HEK293 (cell line): Measurements from ENCODE around the gene HDDC3.

Experiments
- CTCF ChIA-PET: fragments of 350-600 bp; formaldehyde crosslinking; extraction: SDS; loops from one replicate; lab custom pipeline; 2021; ENCODE audit warnings: antibody characterized with exemption; lab: Yijun Ruan, JAX
- POLR2A ChIA-PET: fragments of 300-600 bp; formaldehyde crosslinking; extraction: SDS; loops from one replicate; lab custom pipeline; 2020; ENCODE audit warnings: antibody characterized with exemption, inconsistent platforms; lab: Yijun Ruan, JAX
- H3K27ac ChIP-seq: fragments of 200-500 bp; sonication (Bioruptor generic); 2 replicates; pipeline ENCODE4 v1.5.1; 2014; ENCODE audit warnings: low read depth, low read length, control low read depth, inconsistent platforms; ENCODE audit errors: extremely low read depth
- H3K36me3 ChIP-seq, 2 experiments: fragments of 200-500 bp in 1 of 2; sonication (Bioruptor generic) in 1 of 2; 1 replicate in 1 of 2; 2 replicates in 1 of 2; pipeline ENCODE4 v1.5.1; 2014 to 2017; ENCODE audit warnings: inconsistent platforms in 2 of 2, low read length in 2 of 2; ENCODE audit not compliant: control insufficient read depth in 2 of 2, insufficient read depth in 1 of 2
- H3K4me1 ChIP-seq: fragments of 200-500 bp; sonication (Bioruptor generic); 2 replicates; pipeline ENCODE4 v1.5.1; 2014; ENCODE audit warnings: mild to moderate bottlenecking, low read length, inconsistent platforms; ENCODE audit not compliant: control insufficient read depth, insufficient read depth
- H3K4me3 ChIP-seq: 2 replicates; pipeline ENCODE4 v1.5.1; 2011; ENCODE audit warnings: low read depth, mild to moderate bottlenecking, control low read depth, low read length, moderate library complexity
- H3K9me3 ChIP-seq: fragments of 200-500 bp; sonication (Bioruptor generic); 2 replicates; pipeline ENCODE4 v1.5.1; 2014; ENCODE audit warnings: low read depth, low read length, inconsistent platforms; ENCODE audit not compliant: control insufficient read depth, insufficient read depth
- KLF1 ChIP-seq: fragments of 450-650 bp; formaldehyde crosslinking; IDR thresholded peaks from 2 replicates; pipeline ENCODE4 v1.5.1; 2016; ENCODE audit warnings: missing biosample characterization, missing genetic modification characterization
- YY2 ChIP-seq: fragments of 450-650 bp; formaldehyde crosslinking; IDR thresholded peaks from 2 replicates; pipeline ENCODE4 v1.5.1; 2016; ENCODE audit warnings: missing biosample characterization, missing genetic modification characterization
- ZBTB44 ChIP-seq: fragments of 450-650 bp; IDR thresholded peaks from 2 replicates; pipeline ENCODE4 v1.5.1; 2018; ENCODE audit warnings: missing biosample characterization, mild to moderate bottlenecking, missing genetic modification characterization
- ZFHX2 ChIP-seq: fragments of 450-650 bp; formaldehyde crosslinking; conservative IDR thresholded peaks from 2 replicates; pipeline ENCODE4 v1.5.1; 2016; ENCODE audit warnings: missing biosample characterization, missing genetic modification characterization
- ZFP41 ChIP-seq: fragments of 450-650 bp; formaldehyde crosslinking; IDR thresholded peaks from 2 replicates; pipeline ENCODE4 v1.5.1; 2016; ENCODE audit warnings: missing biosample characterization, missing genetic modification characterization, borderline replicate concordance
- ZNF121 ChIP-seq: fragments of 450-650 bp; formaldehyde crosslinking; IDR thresholded peaks from 2 replicates; pipeline ENCODE4 v1.5.1; 2016; ENCODE audit warnings: missing biosample characterization, missing genetic modification characterization
- ZNF24 ChIP-seq: fragments of 450-650 bp; formaldehyde crosslinking; IDR thresholded peaks from 2 replicates; pipeline ENCODE4 v1.5.1; 2016; ENCODE audit warnings: missing biosample characterization, missing genetic modification characterization
- ZNF37A ChIP-seq: fragments of 450-650 bp; IDR thresholded peaks from 2 replicates; pipeline ENCODE4 v1.5.1; 2018; ENCODE audit warnings: missing biosample characterization, missing genetic modification characterization
- ZNF391 ChIP-seq: fragments of 450-650 bp; formaldehyde crosslinking; IDR thresholded peaks from 2 replicates; pipeline ENCODE4 v1.5.1; 2016; ENCODE audit warnings: low read depth, missing biosample characterization, missing genetic modification characterization, borderline replicate concordance
- ZNF518A ChIP-seq: fragments of 450-650 bp; formaldehyde crosslinking; conservative IDR thresholded peaks from 2 replicates; pipeline ENCODE4 v1.5.1; 2016; ENCODE audit warnings: low read depth, missing biosample characterization, missing genetic modification characterization
- ZNF580 ChIP-seq: fragments of 450-650 bp; formaldehyde crosslinking; IDR thresholded peaks from 2 replicates; pipeline ENCODE4 v1.5.1; 2016; ENCODE audit warnings: missing biosample characterization, missing genetic modification characterization
- ZNF600 ChIP-seq: fragments of 450-650 bp; formaldehyde crosslinking; IDR thresholded peaks from 2 replicates; pipeline ENCODE4 v1.5.1; 2016; ENCODE audit warnings: missing biosample characterization, missing genetic modification characterization
- ZNF626 ChIP-seq: fragments of 450-650 bp; sonication (Bioruptor Pico); formaldehyde crosslinking; IDR thresholded peaks from 2 replicates; pipeline ENCODE4 v1.5.1; 2018; ENCODE audit warnings: missing biosample characterization, missing genetic modification characterization, inconsistent platforms
- ZNF670 ChIP-seq: fragments of 450-650 bp; formaldehyde crosslinking; IDR thresholded peaks from 2 replicates; pipeline ENCODE4 v1.5.1; 2016; ENCODE audit warnings: missing biosample characterization, missing genetic modification characterization, low read depth
- ZNF843 ChIP-seq: fragments of 450-650 bp; formaldehyde crosslinking; IDR thresholded peaks from 2 replicates; pipeline ENCODE4 v1.5.1; 2016; ENCODE audit warnings: missing biosample characterization, missing genetic modification characterization

The HDDC3 gene

GRCh38 chr15:90967206-90967605, 34.9 kb upstream of the HDDC3 start:
- Histone ChIP-seq H3K4me3 (no peak overlapping the region), H3K4me1 (no peaks in the 10 kb centered on the region), H3K9me3 (no peaks in the 10 kb centered on the region), H3K27ac (no peak overlapping the region), H3K36me3 (peaks cover 92 to 95% of the 10 kb centered on the region in 2 experiments)
- POLR2A ChIA-PET, result interaction anchor here (1.1 to 1.9 kb wide), 2 partner anchors 10 to 27 kb away, joined by 4 to 13 read pairs; partner anchors contain the start of gene PRC1
- CTCF ChIA-PET, result interaction anchor here (0.6 to 3.3 kb wide), 3 partner anchors 10 to 834 kb away, joined by 3 to 54 read pairs (median 4); partner anchors contain the start of gene RCCD1
- TF ChIP-seq ZNF843 (tag by site-specific recombination), result no peak
- TF ChIP-seq YY2 (tag by site-specific recombination), result no peak
- no peak for TF ChIP-seq KLF1 (tag by site-specific recombination)
- TF ChIP-seq ZFP41 (tag by site-specific recombination), result no peak
- TF ChIP-seq ZNF37A (tag by site-specific recombination), result no peak
- no peak for TF ChIP-seq ZFHX2
- no peak for TF ChIP-seq ZNF391 (tag by site-specific recombination)
- TF ChIP-seq ZBTB44 (tag by site-specific recombination), result no peak
- no peak for TF ChIP-seq ZNF121 (tag by site-specific recombination)
- TF ChIP-seq ZNF580 (tag by site-specific recombination), result no peak
- no peak for TF ChIP-seq ZNF626 (tag by site-specific recombination)
- no peak for TF ChIP-seq ZNF670 (tag by site-specific recombination)
- TF ChIP-seq ZNF24 (tag by site-specific recombination), result no peak
- TF ChIP-seq ZNF518A, result no peak

GRCh38 chr15:90966262-90966661, 33.9 kb upstream of the HDDC3 start:
- POLR2A ChIA-PET, result interaction anchor here (0.8 to 1.9 kb wide), 4 partner anchors 9 to 31 kb away, joined by 3 to 13 read pairs (median 4); partner anchors contain the start of genes PRC1 and UNC45A

More at GRCh38 chr15:90966262-90966661, 33.9 kb upstream of the HDDC3 start:
- no peak overlapping the region for H3K4me3 ChIP-seq
- H3K9me3 ChIP-seq, result no peaks in the 10 kb centered on the region
- TF ChIP-seq ZNF600 (tag by site-specific recombination) (0 out of 2 replicates have a peak, but pooled peaks have one; percentile 36), ZNF391 (tag by site-specific recombination) (no peak)
- TF ChIP-seq, all 188 proteins: peak for 1
- CTCF ChIA-PET, result interaction anchor here (0.7 to 3.3 kb wide), 4 partner anchors 10 to 318 kb away, joined by 3 to 54 read pairs (median 4); partner anchors contain the start of gene RCCD1
- no peaks in the 10 kb centered on the region for H3K4me1 ChIP-seq
- H3K36me3 ChIP-seq, result peaks cover 86 to 96% of the 10 kb centered on the region in 2 experiments
- H3K27ac ChIP-seq, result peak overlapping the region; percentile 7; the same call in 1 of the 2 replicates
